HG03139 (cell line): ENCODE measurements around the gene MYL5.
A peak's percentile ranks its signal among the peaks of the same experiment; 100 is the strongest.
"Not testable (repeated sequence)": the region's sequence is repeated elsewhere in the genome, so short reads cannot be mapped to it uniquely, and the experiment has no call there.

Experiments
- ATAC-seq: cut with Tn5 transposase; IDR thresholded peaks from one replicate; pipeline ENCODE4 v1.9.1; 2021; ENCODE audit not compliant: unreplicated experiment

MYL5 gene

GRCh38 chr4:674172-675035 is at the start of gene MYL5, which contains the start of gene ATP5ME:
MYL5 (plus strand) TSS chr4:674542; CDS start chr4:678027, 3,485 bp downstream.
ATP5ME (minus strand) TSS chr4:674276; CDS start chr4:674247, 29 bp downstream.
- ATAC-seq: peak; percentile 73

GRCh38 chr4:624705-625590 is 49.4 kb upstream of the MYL5 start, which contains the start of gene PDE6B:
PDE6B (plus strand) TSS chr4:625573; CDS start chr4:625627, 54 bp downstream.
- no peak for ATAC-seq

DNA sequence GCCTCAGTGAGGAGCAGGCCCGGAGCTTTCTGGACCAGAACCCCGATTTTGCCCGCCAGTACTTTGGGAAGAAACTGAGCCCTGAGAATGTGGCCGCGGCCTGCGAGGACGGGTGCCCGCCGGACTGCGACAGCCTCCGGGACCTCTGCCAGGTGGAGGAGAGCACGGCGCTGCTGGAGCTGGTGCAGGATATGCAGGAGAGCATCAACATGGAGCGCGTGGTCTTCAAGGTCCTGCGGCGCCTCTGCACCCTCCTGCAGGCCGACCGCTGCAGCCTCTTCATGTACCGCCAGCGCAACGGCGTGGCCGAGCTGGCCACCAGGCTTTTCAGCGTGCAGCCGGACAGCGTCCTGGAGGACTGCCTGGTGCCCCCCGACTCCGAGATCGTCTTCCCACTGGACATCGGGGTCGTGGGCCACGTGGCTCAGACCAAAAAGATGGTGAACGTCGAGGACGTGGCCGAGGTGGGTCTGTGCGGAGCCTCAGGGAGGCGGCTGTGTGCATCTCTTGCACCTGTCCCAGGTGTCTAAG is 48.6 kb upstream of the MYL5 start:
- ATAC-seq: no peak

GRCh38 chr4:626201-627091 is 47.9 kb upstream of the MYL5 start:
- no peak for ATAC-seq

DNA sequence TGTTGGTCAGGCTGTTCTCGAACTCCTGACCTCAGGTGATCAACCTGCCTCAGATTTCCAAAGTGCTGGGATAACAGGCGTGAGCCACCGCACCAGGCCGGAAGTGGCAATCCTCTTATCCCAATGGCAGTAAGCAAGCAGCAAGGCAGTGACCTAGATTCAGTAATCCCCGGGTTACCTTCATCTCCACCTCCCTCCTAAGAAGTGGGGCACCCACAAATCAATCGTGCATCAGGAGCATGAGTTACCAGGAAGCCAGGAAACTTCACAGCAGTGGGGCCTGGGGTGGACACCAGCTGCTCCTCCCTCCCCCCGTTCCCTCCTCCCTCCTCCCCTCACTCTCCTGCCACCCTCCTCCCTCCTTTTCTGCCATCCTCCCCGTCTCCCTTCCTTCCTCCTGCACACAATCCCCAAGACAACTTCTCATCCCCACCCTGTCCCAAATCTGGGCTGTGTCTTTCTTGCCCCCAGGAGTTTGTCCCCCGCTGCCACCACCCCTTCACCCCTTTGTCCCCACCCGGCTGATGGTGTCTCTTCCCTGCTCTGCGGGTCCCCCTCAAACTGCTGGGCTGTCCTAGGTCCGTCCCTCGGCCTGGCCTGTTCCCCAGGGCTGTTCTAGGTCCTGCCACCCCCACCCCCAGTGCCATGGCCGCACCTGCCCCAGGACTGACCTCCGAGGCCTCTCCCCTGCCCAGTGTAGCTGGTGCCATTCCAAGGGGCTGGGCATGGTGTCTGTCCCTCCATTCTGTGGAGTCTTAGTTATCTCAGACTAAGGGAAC is 46.8 kb upstream of the MYL5 start:
- ATAC-seq: no peak

DNA sequence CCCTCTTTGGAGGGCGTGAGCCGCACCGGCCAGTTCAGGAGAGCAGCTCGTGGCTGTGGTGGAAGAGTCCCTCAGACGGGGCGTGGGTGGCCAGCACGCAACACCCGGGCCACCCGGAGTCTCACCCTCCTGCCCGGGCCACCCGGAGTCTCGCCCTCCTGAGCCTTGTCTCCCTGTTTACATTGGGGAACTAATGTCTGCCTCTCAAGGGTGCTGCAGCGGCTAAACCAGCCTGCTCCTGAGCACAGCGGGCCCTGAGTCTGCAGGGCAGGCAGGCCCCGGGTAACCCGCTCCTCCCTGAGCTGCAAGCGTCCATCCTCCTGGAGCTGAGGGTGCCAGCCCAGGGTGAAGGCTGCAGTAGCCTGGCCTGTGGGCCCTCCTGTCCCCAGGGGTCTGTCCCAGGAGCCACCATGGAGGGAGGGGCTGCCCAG is 46.0 kb upstream of the MYL5 start:
- ATAC-seq: no peak

DNA sequence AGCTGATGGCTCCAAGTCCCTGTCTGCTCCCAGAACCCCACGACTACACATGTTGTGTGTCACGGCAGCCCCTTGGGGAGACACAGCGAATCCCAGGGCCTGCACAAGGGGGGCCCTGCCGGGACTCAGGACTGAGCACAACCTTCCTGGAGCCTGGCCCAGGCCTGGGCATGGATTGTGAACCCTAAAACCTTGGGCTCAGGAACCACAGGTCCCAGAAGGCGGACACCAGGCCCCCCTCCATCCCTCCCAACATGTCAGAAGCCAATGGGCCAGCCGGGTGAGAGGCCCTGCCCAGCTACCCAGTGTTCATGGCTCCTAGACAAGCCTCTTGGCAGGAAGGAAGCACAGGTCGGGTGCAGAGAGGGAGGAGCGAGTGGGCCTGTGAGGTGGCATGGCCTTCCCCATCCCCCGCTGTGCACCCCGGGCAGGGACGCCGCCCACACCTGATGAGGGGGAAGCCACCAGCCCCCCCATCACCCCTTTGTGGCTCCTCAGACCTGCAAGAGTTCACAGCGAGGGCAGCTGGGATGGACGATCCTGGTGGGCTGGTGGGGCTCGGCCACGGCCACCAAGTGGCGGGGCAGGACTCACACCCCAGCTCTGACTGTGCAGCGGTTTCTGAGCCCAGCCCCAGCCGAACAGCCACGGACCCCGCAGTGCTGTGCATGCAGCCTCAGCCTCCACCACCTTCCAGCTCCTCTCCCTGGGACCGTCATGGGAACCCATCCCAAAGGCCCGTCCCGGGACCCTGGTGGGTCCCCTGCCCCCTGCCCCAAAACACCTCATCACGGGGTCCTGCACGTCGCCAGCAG is 45.3 kb upstream of the MYL5 start:
- no peak for ATAC-seq

DNA sequence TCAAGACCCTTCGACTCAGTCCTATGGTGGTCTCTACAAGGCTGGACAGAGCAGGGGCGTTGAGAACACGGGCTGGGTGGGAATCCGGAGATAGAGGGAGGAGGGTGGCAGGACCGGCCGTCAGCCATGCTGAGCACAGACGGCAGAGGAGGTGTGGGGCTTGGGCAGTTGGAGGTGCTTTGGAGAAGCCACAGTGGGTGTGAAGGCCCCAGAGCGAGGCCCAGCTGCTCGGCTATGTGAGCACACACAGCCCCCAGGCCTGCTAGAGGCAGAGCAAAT is 44.8 kb upstream of the MYL5 start:
- ATAC-seq: no peak

GRCh38 chr4:629915-630641 is 44.3 kb upstream of the MYL5 start:
- no peak for ATAC-seq

DNA sequence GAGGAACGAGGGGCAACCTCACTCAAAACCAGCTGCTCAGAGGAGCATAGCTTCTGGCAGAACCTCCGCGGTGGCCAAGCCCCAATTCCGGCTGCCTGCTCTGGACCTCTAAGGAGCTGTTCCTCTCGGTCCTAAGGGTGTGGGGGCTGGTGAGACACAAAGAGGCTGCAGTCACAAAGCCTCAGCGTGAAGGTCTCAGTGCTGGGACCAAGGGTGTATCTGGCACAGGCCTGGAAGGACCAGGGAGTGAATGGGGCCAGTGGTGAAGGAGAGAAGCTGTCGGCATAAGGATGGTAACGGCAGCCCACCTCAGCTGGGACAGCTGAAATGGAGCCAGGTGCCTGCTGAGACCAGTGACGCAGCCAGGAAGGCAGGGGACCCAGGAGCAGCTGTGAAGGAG is 43.7 kb upstream of the MYL5 start:
- ATAC-seq: no peak

- no peak for ATAC-seq
Measured at GRCh38 chr4:632196-632790, 42.0 kb upstream of the MYL5 start.

DNA sequence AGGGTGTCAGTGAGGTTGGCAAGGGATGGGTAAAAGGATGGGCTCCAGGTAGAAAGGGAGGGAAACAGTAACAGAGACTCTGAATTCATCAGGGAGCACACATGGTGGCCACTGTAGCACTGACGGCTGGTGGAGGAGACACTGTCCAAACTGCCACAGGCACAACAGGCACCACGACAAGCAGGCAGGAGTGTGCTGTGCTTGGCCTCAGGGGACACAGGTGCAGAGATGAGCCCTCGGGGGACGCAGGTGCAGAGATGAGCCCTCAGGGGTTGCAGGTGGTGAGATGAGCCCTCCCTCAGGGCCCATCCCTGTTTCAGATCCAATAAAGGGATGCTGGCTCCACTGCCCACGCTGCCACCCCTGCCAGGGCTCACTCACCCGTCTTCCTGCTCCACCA is 41.4 kb upstream of the MYL5 start:
- no peak for ATAC-seq

- ATAC-seq: no peak
Measured at GRCh38 chr4:633406-633805, 40.9 kb upstream of the MYL5 start.

DNA sequence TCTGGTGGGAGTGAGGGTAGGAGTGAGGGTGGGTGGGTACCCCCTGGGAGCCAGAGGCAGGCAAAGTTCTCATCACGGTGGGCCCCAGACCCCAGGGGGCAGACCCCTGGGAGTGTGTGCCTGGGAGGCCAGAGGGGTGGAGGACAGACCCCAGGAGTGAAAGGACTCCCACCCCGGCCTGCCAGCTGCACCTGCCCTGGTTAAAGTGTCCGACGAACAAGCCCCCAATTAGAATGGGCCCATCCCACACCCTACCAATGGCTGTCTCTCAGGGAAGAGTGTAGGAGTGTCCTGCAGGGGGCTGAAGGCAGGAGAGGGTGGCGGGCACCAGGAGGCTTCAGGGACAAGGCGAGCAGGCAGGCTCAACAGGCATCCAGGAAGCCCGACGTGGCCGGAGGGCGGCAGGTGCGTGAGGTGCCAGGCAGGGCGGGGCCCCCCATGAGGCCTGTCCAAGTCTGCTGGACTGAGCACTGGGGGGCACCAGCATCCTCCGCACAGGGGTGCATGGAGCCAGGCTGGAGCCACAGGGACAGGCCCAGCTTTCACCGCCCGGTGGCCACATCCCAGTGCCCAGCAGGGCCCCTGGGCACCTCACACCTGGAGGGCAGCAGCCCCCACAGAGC is 40.3 kb upstream of the MYL5 start:
- ATAC-seq: no peak

DNA sequence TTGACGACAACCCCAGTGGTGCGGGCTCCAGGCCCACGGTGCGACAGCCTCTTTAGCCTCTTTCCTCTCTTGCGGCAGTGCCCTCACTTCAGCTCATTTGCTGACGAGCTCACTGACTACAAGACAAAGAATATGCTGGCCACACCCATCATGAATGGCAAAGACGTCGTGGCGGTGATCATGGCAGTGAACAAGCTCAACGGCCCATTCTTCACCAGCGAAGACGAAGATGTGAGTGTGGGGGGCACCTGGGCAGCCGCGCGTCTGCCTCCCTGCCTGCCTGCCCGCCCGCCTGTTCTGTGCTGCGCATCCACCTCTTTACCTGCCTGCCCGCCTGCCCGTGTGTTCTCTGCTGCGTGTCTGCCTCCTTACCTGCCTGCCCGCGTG is 39.8 kb upstream of the MYL5 start:
- no peak for ATAC-seq

GRCh38 chr4:635066-635835 is 39.1 kb upstream of the MYL5 start:
- ATAC-seq: not testable (repeated sequence)
